HFFc6 (cell line): ENCODE measurements around the gene CD276. TPM values are rescaled to one million over a fixed set of nuclear protein-coding genes. Genes with fewer than 3 reads are reported as not detected.

Experiments used
- DNase-seq: peaks from one replicate; pipeline ENCODE4 v3.0.0-alpha.2; 2018
- H3K27ac Mint-ChIP-seq: 2 replicates; pipeline ENCODE4 v1.8.0; 2020; ENCODE audit warnings: mild to moderate bottlenecking, mixed read lengths
- H3K27me3 Mint-ChIP-seq: 2 replicates; pipeline ENCODE4 v1.8.0; 2021; ENCODE audit warnings: mild to moderate bottlenecking, moderate library complexity, mixed read lengths; ENCODE audit not compliant: insufficient read depth
- H3K36me3 Mint-ChIP-seq: 2 replicates; pipeline ENCODE4 v1.8.0; 2021; ENCODE audit warnings: low read depth, mixed read lengths
- H3K4me1 Mint-ChIP-seq: 2 replicates; pipeline ENCODE4 v1.8.0; 2020; ENCODE audit warnings: low read depth, mixed read lengths
- H3K4me3 Mint-ChIP-seq: 2 replicates; pipeline ENCODE4 v1.8.0; 2020; ENCODE audit warnings: mild to moderate bottlenecking, moderate library complexity, mixed read lengths
- H3K9me3 Mint-ChIP-seq: 2 replicates; pipeline ENCODE4 v1.8.0; 2020; ENCODE audit warnings: mild to moderate bottlenecking, mixed read lengths
- total RNA-seq, 6 experiments: library from RNA; stranded (reverse); fragmentation: NEBNext Ultra II Directional; extraction: Animal tissue kit (Norgen Biotek cat#: 25700); gene quantifications; 2 replicates in 1 of 6; 3 replicates in 5 of 6; pipeline ENCODE4 v1.2.3, GENCODE V29; 2021
- TF ChIP-seq, protein P1 (sequence below): fragments of 200-600 bp; sonication (generic); IDR thresholded peaks from 2 replicates; pipeline ENCODE4 v1.5.0; 2021; ENCODE audit warnings: antibody characterized with exemption, mild to moderate bottlenecking

CD276 gene
- total RNA-seq, 6 experiments from 2014 or later: 86.5 to 121 (median 105) TPM

DNA sequence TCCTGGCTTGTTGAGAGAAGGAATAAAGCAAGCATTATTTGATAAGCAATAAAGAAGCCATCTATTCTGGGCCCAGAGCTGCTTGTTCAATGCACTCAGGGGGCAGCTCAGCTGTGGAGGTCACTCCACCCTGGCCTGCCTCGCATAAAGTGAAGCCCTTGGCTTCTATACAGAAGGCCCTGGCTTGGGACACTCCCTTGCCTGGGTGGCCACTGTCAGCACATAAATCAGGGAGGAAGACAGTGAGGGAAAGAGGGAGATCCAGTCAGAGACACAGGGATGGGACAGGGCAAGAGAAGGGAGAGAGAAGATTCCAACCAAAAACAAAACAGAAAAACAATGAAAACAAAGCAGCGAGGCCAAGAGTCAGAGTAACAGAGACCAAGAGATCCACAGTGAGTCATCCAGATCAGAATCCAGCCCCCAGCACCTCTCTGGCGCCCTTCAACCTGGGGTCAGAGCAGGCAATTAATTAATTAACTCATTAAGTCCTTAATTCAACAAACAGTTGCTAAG is 57.2 kb downstream of the CD276 start:
- Mint-ChIP-seq H3K27ac (no peak overlapping the region), H3K27me3 (peaks cover 19% of the 10 kb centered on the region), H3K36me3 (no peaks in the 10 kb centered on the region), H3K9me3 (no peaks in the 10 kb centered on the region), H3K4me1 (peaks cover 26% of the 10 kb centered on the region), H3K4me3 (no peak overlapping the region)
- DNase-seq: no peak
- TF ChIP-seq, protein P1, sequence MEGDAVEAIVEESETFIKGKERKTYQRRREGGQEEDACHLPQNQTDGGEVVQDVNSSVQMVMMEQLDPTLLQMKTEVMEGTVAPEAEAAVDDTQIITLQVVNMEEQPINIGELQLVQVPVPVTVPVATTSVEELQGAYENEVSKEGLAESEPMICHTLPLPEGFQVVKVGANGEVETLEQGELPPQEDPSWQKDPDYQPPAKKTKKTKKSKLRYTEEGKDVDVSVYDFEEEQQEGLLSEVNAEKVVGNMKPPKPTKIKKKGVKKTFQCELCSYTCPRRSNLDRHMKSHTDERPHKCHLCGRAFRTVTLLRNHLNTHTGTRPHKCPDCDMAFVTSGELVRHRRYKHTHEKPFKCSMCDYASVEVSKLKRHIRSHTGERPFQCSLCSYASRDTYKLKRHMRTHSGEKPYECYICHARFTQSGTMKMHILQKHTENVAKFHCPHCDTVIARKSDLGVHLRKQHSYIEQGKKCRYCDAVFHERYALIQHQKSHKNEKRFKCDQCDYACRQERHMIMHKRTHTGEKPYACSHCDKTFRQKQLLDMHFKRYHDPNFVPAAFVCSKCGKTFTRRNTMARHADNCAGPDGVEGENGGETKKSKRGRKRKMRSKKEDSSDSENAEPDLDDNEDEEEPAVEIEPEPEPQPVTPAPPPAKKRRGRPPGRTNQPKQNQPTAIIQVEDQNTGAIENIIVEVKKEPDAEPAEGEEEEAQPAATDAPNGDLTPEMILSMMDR: no peak

- Mint-ChIP-seq H3K4me3 (no peak overlapping the region), H3K4me1 (peaks cover 26% of the 10 kb centered on the region), H3K36me3 (no peaks in the 10 kb centered on the region), H3K27me3 (peaks cover 21% of the 10 kb centered on the region), H3K9me3 (no peaks in the 10 kb centered on the region), H3K27ac (no peak overlapping the region)
- no peak for DNase-seq
- TF ChIP-seq, protein P1: no peak
Observed at GRCh38 chr15:73744293-73744692, 60.1 kb downstream of the CD276 start.

DNA sequence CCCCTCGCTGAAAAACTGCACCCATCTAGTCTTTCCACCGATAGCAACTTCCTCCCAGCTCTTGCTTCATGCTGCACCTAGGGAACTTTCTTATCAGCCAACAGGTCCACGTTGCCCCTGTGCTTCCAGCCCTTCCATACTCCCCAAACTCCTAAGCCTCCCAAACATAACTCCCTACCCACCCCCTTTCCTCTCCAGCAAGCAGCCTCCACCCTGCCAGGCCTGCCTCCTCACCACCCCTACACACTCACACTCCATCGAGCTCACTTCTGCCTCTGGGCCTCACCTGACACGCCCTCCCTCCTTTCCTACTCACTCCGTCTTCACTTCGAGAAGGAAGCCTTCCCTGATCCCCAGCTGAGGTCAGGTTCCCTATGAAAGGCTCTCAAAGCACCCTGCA is 60.9 kb downstream of the CD276 start:
- peaks cover 26% of the 10 kb centered on the region for H3K4me1 Mint-ChIP-seq
- no peak for DNase-seq
- peaks cover 28% of the 10 kb centered on the region for H3K27me3 Mint-ChIP-seq
- TF ChIP-seq, protein P1: no peak
- no peaks in the 10 kb centered on the region for H3K9me3 Mint-ChIP-seq
- no peak overlapping the region for H3K4me3 Mint-ChIP-seq
- no peaks in the 10 kb centered on the region for H3K36me3 Mint-ChIP-seq
- no peak overlapping the region for H3K27ac Mint-ChIP-seq

GRCh38 chr15:73746261-73746660 is 62.1 kb downstream of the CD276 start:
- Mint-ChIP-seq H3K36me3 (no peaks in the 10 kb centered on the region), H3K9me3 (no peaks in the 10 kb centered on the region), H3K27ac (no peak overlapping the region), H3K27me3 (peaks cover 32% of the 10 kb centered on the region), H3K4me3 (no peak overlapping the region), H3K4me1 (peaks cover 21% of the 10 kb centered on the region)
- DNase-seq: no peak
- TF ChIP-seq, protein P1: no peak

- peaks cover 35% of the 10 kb centered on the region for H3K27me3 Mint-ChIP-seq
- peaks cover 15% of the 10 kb centered on the region for H3K4me1 Mint-ChIP-seq
- H3K4me3 Mint-ChIP-seq: no peak overlapping the region
- no peak overlapping the region for H3K27ac Mint-ChIP-seq
- DNase-seq: no peak
- H3K9me3 Mint-ChIP-seq: no peaks in the 10 kb centered on the region
- no peaks in the 10 kb centered on the region for H3K36me3 Mint-ChIP-seq
- TF ChIP-seq, protein P1: no peak
Observed at GRCh38 chr15:73746883-73747282, 62.7 kb downstream of the CD276 start.
